ENCODE measurements around the gene AHCYL1.
"Not testable (repeated sequence)": the region's sequence is repeated elsewhere in the genome, so short reads cannot be mapped to it uniquely, and the experiment has no call there.

AHCYL1 gene

DNA sequence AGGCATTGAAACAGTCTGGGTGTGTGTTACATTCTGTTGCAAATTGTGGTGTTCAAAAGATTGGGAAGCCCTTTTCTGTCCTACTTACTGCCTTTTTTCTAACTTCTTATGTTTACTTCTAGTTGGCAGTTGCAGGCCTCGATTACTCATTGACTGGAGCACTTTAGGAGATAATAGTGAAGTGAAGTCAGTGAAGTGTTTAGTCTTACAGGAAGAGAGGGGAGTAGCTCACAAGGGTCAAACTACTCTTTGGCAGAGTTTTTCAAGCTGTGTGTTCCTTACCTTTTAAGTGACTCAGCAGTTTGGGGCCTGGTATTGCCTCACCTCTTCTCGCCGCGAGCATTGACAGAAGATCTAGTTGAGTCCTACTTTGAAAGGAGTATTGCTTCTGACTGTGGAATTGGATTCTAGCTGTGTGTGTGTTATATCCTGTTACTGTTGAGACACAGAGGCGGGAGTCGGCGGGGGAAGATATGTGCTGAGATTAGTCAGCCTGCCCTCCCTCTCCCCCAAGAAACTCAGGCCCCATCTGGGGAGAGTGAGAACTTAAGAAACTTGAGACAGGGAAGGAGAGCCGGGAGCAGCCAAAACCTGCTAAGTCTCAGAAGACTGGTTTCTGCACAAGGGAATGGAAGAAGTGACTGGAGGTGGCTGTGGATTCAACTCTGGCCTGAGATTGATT, 19.3 kb downstream of the AHCYL1 start:
- no peak for DNase-seq

DNA sequence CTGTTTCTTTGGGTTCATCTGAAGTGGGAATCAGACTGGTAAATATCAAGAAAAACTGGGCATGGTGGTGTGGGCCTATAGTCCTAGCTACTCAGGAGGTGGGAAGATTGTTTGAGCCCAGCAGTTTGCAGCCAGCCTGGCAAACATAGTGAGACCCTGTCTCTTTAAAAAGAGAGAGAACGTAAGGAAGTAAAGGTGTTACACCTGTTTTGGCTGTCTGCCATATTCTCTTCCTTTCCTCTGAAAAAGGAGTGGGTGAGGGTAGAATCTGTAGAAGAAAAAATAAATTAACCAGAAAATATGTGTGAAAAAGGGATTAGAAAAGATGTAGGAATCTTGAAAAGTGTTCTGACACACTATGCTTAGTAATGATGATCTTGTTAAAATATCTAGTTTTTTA, 20.0 kb downstream of the AHCYL1 start:
- DNase-seq = no peak

DNA sequence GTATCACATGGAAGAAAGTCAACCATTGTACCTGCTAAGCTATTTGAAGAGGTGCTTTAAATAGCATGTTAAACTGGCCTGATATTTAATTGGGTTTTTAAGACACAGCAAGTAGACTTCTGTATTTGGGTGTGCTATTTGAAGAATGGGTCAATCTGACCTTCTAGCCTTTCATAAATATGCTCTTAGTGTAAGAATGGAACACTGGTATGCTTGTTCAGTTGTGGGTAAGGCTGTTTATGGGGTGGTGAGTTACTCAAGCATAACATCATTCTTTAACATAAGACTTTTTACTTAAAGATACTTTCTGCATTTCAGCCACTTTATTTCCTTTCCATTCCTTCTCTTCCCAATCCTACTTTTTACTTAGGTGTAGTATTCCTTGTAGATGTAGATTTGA, 21.4 kb downstream of the AHCYL1 start:
- DNase-seq = no peak

- DNase-seq = no peak
Measured at GRCh38 chr1:110006516-110006915, 22.0 kb downstream of the AHCYL1 start.

DNA sequence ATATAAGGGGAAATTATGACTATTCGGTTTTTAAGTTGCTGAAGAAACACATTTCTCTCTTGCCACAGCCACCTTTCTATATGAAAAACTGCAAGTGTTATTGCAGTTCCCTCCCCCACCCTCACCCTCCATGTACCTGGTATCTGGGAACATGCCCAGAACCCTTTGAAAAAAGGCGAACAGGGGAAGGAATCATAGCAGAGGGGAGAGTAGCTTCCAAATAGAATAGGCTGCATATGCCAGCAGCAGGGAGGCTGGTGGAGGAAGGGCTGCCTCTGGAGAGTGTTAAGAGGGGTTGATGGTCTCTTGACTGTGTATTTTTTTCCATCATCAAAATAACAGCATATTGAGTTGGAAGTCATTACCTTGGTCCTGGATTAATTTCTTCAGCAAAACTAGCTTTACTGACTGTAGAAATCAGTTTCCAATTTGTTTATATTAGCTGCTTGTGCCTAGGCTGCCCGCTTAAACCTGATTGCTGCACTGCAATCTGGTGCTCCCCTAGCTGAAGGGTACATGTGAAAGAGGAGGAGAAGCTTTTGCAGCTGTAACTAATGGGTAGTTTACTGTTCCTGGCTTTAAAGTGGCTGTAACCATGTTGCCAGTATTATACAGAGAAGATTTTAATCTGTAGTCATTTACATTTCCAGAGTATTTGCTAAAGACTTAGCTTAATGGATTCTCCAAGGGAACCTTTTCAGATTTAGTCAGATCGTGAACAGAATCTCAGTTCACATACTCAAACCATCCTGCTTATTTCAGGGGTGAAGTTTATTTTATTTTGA, 22.7 kb downstream of the AHCYL1 start:
- peak in 1 of 2 experiments; percentile 81 for DNase-seq

- DNase-seq = no peak
Measured at GRCh38 chr1:110008971-110009565, 24.5 kb downstream of the AHCYL1 start.

GRCh38 chr1:110011527-110012041, 27.0 kb downstream of the AHCYL1 start:
- DNase-seq = no peak

DNA sequence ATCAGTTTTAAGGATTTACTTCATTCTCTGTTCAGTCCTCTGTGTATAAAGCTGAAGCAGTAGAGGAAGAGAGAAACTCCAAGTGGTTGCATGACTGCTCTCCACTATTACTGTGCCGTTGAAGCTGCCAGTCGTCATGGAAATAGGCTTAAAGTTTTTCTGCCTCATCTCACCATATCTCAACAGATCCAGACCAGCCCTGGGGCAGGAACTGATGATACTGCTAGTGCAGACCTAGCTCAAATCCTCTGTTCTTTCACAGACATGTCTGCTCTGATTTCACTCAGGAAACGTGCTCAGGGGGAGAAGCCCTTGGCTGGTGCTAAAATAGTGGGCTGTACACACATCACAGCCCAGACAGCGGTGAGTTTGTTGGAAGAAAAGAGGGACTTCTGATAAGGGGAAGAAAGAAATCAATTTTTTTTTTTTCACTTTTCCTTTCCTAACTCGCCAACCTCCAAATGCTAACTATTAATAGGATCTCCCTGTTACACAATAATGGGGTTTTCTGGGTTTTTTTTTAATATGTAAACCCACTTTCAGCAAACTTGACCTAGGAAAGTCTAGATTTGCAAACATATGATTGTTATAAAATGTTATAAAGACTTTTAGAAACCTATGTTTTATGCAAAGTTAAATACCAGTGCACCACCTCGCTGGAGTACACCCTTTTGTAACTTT, 27.7 kb downstream of the AHCYL1 start:
- DNase-seq = no peak

DNA sequence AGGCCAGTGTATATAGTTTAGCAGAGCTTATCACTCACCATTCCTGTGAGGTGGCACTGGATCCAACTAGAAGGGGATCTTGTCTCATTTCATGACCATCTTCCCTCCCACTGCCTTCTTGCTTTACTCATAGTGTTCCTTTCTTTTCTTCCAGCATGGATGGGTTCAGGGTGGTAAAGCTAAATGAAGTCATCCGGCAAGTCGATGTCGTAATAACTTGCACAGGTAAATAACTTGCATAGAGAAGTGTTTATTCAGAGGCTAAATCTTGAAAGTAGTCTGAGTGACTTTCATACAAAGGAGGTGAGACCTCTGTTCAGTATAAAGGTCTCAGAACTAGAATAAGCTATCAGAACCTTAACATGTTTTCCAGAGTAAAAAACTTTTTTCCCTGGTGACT, 33.2 kb downstream of the AHCYL1 start:
- DNase-seq = no peak

- DNase-seq = no peak
Measured at GRCh38 chr1:110018396-110018795, 33.8 kb downstream of the AHCYL1 start.

GRCh38 chr1:110019770-110020169, 35.2 kb downstream of the AHCYL1 start:
- DNase-seq = no peak

GRCh38 chr1:110021285-110021684, 36.7 kb downstream of the AHCYL1 start:
- no peak for DNase-seq

- DNase-seq = no peak
Measured at GRCh38 chr1:110024613-110025012, 40.0 kb downstream of the AHCYL1 start.

DNA sequence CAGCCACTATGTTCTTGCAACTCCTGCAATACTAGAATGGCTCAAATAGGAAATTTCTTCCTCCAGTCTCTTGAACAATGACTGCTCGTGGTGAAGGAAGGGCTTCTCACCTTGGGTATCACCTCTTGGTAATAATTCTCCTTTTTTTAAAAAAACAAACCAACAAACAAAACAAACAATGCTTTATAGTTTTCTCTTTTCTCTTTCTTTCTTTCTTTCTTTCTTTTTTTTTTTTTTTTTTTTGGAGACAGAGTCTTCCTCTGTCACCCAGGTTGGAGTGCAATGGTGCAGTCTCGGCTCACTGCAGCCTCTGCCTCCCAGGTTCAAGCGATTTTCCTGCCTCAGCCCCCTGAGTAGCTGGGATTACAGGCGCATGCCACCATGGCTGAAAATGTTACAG, 46.1 kb downstream of the AHCYL1 start:
- not testable (repeated sequence) for DNase-seq

GRCh38 chr1:110032327-110032726, 47.8 kb downstream of the AHCYL1 start:
- DNase-seq = no peak

DNA sequence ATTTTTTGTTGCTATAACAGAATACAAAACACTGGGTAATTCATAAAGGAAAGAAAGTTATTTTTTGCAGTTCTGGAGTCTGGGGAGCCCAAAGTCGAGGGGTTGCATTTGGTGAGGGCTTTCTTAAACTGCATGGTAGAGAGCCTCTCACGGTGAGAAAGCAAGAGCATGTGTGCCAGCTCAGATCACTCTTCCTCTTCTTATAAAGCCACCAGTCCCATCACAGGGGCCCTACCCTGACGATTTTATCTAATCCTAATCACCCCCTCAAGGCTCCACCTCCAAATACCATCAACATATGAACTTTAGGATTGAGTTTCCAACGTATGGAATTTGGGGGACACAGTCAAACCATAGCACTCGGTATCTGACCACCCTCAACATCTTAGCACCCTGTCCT, 48.9 kb downstream of the AHCYL1 start:
- no peak for DNase-seq

DNA sequence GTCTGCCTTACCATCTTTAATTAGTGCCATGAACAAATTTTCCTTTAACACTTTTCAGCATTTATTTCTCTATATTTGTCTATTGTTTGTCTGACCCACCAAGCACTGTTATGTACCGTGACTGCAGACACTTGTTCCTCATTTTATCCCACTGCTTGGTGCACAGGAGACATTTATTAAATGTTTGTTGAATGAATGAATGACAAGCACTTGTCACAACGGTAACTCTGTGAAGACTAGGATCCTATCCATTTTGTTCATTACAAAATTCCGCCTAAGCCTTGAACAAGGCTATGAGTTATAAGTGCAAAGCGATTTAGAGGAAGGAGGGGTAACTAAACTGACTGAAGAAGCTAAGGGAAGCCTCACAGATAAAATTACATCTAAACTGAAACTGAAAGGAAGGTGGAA, 49.5 kb downstream of the AHCYL1 start:
- DNase-seq = no peak

- DNase-seq = peak in 1 of 2 experiments; percentile 76
Measured at GRCh38 chr1:110034451-110035235, 50.1 kb downstream of the AHCYL1 start, which contains the start of gene STRIP1. Gene STRIP1 (plus strand): TSS chr1:110034624. CDS start chr1:110034638, 14 bp downstream.

- no peak for DNase-seq
Measured at GRCh38 chr1:110035236-110035752, 50.7 kb downstream of the AHCYL1 start.

GRCh38 chr1:110038271-110038670, 53.7 kb downstream of the AHCYL1 start:
- no peak for DNase-seq

DNA sequence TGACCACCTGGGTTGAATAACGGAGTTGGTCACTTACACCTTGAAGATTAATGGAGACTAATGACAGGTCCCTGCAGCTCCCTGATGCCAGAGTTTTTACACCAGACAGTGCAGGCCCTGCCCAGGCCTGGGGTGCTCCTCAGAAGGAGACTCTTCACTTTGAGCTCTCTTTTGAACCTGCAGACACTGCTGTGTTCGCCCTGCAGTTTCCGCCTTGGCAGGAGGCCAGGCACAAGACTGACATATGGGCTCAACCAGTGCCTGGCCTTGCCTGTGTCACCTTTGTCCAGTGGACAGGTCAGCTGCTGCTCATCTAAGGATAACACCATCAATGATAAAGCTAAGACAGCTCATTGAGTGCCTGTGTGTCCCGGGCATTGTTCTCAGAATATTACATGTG, 55.1 kb downstream of the AHCYL1 start:
- no peak for DNase-seq

GRCh38 chr1:110040548-110040947, 56.0 kb downstream of the AHCYL1 start:
- DNase-seq = no peak
